Panc1 (cell line): ENCODE results near the gene BTNL8.
"Not testable (repeated sequence)": the region's sequence is repeated elsewhere in the genome, so short reads cannot be mapped to it uniquely, and the experiment has no call there.

Experiments used
- POLR2AphosphoS5 ChIP-seq: IDR thresholded peaks from 2 replicates; pipeline ENCODE4 v1.6.1; 2012; ENCODE audit warnings: mild to moderate bottlenecking, low read depth, low read length, moderate library complexity
- SIN3A ChIP-seq: IDR thresholded peaks from 2 replicates; pipeline ENCODE4 v1.6.1; 2012; ENCODE audit warnings: low read depth, mild to moderate bottlenecking, low read length, moderate library complexity, borderline replicate concordance; ENCODE audit not compliant: insufficient read depth
- TF ChIP-seq, protein P1 (sequence below): fragments of 450-650 bp; IDR thresholded peaks from 2 replicates; pipeline ENCODE4 v1.5.1; 2017; ENCODE audit warnings: mild to moderate bottlenecking
- TF ChIP-seq, protein P2 (sequence below), 2 experiments: IDR thresholded peaks; 2 replicates each; pipeline ENCODE4 v1.6.1; 2011 to 2012; ENCODE audit warnings: low read depth in 2 of 2, control low read depth in 1 of 2, low read length in 1 of 2, mild to moderate bottlenecking in 1 of 2, moderate library complexity in 1 of 2; ENCODE audit not compliant: insufficient read depth in 1 of 2

DNA sequence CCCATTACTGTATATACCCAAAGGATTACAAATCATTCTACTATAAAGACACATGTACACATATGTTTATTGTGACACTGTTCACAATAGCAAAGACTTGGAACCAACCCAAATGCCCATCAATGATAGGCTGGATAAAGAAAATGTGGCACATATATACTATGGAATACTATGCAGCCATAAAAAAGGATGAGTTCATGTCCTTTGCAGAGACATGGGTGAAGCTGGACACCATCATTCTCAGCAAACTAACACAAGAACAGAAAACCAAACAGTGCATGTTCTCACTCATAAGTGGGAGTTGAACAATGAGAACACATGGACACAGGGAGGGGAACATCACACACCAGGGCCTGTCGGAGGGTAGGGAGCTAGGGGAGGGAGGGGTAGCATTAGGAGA, 3.6 kb upstream of the BTNL8 start:
- TF ChIP-seq, protein P1, sequence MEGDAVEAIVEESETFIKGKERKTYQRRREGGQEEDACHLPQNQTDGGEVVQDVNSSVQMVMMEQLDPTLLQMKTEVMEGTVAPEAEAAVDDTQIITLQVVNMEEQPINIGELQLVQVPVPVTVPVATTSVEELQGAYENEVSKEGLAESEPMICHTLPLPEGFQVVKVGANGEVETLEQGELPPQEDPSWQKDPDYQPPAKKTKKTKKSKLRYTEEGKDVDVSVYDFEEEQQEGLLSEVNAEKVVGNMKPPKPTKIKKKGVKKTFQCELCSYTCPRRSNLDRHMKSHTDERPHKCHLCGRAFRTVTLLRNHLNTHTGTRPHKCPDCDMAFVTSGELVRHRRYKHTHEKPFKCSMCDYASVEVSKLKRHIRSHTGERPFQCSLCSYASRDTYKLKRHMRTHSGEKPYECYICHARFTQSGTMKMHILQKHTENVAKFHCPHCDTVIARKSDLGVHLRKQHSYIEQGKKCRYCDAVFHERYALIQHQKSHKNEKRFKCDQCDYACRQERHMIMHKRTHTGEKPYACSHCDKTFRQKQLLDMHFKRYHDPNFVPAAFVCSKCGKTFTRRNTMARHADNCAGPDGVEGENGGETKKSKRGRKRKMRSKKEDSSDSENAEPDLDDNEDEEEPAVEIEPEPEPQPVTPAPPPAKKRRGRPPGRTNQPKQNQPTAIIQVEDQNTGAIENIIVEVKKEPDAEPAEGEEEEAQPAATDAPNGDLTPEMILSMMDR: not testable (repeated sequence)
- TF ChIP-seq POLR2AphosphoS5, SIN3A: not testable (repeated sequence)
- TF ChIP-seq, protein P2, sequence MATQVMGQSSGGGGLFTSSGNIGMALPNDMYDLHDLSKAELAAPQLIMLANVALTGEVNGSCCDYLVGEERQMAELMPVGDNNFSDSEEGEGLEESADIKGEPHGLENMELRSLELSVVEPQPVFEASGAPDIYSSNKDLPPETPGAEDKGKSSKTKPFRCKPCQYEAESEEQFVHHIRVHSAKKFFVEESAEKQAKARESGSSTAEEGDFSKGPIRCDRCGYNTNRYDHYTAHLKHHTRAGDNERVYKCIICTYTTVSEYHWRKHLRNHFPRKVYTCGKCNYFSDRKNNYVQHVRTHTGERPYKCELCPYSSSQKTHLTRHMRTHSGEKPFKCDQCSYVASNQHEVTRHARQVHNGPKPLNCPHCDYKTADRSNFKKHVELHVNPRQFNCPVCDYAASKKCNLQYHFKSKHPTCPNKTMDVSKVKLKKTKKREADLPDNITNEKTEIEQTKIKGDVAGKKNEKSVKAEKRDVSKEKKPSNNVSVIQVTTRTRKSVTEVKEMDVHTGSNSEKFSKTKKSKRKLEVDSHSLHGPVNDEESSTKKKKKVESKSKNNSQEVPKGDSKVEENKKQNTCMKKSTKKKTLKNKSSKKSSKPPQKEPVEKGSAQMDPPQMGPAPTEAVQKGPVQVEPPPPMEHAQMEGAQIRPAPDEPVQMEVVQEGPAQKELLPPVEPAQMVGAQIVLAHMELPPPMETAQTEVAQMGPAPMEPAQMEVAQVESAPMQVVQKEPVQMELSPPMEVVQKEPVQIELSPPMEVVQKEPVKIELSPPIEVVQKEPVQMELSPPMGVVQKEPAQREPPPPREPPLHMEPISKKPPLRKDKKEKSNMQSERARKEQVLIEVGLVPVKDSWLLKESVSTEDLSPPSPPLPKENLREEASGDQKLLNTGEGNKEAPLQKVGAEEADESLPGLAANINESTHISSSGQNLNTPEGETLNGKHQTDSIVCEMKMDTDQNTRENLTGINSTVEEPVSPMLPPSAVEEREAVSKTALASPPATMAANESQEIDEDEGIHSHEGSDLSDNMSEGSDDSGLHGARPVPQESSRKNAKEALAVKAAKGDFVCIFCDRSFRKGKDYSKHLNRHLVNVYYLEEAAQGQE (IDR thresholded peaks at IDR 0.05; ENCODE audit: insufficient read depth in 1 of 2, low read depth in 2 of 2, low read length in 1 of 2): not testable (repeated sequence)
